Measurements from ENCODE around the gene RASD1.
A peak's percentile ranks its signal among the peaks of the same experiment; 100 is the strongest.

Gene RASD1

DNA sequence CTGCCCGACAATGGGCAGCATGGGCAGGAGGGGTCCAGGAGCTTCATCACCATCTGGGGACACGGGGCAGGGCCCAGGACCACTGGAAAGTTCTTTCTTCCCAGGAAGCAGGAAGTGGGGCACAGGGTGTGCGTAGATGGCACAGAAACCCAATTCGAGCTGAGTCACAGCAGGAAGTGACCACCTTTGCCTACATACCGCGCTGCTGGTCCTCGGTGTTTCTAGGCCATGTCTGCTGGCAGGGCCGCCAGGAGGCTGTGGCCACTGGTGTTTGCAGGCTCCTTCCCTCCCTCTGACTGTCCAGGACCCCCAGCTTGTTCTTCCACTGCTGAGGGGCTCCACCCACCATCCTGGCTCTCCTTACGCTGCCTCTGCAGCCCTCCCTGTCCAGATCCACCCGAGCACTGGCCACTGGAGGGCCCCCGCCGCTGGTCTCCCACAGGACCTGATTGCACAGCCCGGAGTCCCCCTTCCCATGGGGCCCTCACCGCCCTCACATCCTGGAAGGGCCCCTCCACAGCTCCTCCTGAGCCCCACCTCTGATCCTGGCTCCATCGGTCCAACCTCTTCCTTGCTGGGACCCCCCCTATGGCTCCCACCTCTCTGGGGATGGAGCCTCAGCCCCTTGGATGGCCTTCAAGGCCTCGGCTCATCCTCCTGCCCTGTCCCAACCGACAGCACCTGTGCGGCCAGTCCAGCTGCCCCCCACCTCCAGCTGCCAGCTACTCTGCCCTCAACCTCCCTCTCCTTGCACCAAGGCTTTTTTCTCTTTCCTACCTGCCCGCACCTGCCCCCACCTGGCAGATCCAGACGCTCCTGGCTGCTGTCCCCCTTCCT, 14.5 kb upstream of the RASD1 start:
- peaks cover 0 to 16% of the 10 kb centered on the region in 2 donors for H3K4me1 Mint-ChIP-seq (ENCODE audit: low read depth in 2 of 2)
- no peaks in the 10 kb centered on the region for H3K9me3 Mint-ChIP-seq
- no peaks in the 10 kb centered on the region for H3K27me3 Mint-ChIP-seq
- no peak for DNase-seq
- ATAC-seq (replicated peaks): peak; percentile 70
- peak overlapping the region in 1 of 2 donors; percentile 47 for H3K4me3 Mint-ChIP-seq
- no peaks in the 10 kb centered on the region for H3K36me3 Mint-ChIP-seq (ENCODE audit: insufficient read depth)
- peak overlapping the region in 1 of 2 donors; percentile 39 for H3K27ac Mint-ChIP-seq

DNA sequence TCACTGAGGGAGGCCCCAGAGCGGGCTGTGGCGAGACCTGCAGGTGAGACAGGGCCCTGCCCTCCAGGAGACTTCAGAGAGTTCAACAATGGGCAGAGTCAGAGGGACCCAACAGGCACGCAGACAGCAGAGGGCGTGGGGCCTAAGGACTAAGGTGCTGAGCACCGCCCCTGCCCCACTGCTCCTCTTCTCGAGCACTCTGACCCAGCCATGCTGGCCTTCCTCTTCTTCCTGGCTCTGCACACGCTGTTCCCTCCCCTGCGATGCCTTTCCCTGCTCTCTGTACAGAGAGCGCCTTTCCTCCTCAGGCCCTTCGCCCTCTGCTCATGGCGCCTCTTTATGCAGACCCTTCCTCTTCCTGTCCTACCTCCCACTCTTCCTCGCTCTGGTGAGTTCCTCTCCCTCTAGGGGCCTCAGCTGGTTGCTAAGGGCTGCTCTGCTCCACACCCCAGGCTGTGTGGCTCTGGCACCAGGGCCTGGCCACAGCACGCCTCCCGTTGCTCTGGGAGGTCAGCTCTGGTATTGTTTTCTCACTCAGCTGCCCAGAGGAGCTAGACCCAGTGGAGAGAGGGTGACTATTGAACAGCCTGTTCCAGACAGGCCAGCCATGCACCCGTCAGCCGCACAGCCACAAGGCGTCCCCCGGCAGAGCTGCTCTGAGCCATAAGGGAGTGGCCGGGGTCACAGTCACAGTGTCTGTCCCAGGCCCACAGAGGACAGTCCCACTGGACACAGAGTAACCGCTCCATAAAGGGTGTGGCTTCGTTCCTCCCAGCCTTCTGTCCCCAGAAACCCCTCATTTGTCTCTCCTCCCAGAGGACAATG, 13.6 kb upstream of the RASD1 start:
- Mint-ChIP-seq H3K4me3 (peak overlapping the region in 1 of 2 donors; percentile 47), H3K27ac (peak overlapping the region in 1 of 2 donors; percentile 39)
- DNase-seq: no peak

DNA sequence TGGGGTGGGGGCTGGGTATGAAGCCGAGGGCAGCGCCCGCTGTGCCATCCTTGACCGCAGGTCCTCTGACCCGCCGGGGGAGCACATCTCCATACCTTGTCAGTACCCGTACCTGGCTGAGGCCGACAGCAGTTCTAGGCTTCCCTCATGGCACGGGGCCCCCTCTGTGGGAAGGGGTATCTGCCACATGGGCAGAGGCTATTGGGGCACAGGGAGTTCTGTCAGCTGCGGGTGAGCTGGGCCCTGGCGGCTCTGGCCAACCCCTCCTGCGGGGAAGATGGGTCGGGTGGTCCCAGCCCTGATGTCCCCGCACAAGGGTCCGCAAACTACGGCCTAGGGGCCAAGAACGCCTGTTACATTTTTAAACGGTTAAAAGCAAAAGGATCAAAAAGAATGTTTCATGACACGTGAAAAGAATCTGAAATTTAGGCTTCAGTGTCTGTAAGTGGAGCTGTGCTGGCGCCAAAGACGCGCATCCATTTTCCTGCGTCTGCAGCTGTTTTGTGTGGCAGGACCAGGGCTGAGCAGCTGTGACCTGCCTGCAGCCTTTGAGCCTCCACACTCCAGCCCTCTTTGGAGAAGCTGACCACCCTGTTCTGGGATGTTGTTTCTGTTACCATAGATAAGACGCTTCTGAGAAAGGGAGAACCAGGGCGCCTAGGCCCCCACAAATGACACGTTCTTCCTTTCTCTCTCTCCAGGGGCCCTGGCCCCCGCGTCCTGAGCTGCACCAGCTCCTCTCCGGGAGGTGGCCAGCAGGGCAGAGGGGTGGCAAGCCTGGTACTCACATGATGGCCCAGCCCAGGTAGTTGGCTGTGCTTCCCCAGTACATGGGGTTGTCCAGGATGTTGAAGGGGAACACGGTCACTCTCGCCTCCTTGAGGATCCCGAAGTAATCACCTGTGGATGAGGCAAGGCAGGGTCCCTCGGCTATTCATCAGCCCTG, 12.7 kb upstream of the RASD1 start:
- Mint-ChIP-seq H3K4me1 (ENCODE audit: low read depth in 2 of 2) (peaks cover 0 to 16% of the 10 kb centered on the region in 2 donors), H3K36me3 (ENCODE audit: insufficient read depth) (no peaks in the 10 kb centered on the region), H3K27me3 (no peaks in the 10 kb centered on the region), H3K27ac (no peak overlapping the region), H3K4me3 (no peak overlapping the region), H3K9me3 (no peaks in the 10 kb centered on the region)
- no peak for DNase-seq
- no peak for ATAC-seq (replicated peaks)

More for the DNA sequence above, 13.6 kb upstream of the RASD1 start:
- ATAC-seq (replicated peaks): no peak
- peaks cover 0 to 16% of the 10 kb centered on the region in 2 donors for H3K4me1 Mint-ChIP-seq (ENCODE audit: low read depth in 2 of 2)
- H3K9me3 Mint-ChIP-seq: no peaks in the 10 kb centered on the region
- no peaks in the 10 kb centered on the region for H3K27me3 Mint-ChIP-seq
- no peaks in the 10 kb centered on the region for H3K36me3 Mint-ChIP-seq (ENCODE audit: insufficient read depth)

DNA sequence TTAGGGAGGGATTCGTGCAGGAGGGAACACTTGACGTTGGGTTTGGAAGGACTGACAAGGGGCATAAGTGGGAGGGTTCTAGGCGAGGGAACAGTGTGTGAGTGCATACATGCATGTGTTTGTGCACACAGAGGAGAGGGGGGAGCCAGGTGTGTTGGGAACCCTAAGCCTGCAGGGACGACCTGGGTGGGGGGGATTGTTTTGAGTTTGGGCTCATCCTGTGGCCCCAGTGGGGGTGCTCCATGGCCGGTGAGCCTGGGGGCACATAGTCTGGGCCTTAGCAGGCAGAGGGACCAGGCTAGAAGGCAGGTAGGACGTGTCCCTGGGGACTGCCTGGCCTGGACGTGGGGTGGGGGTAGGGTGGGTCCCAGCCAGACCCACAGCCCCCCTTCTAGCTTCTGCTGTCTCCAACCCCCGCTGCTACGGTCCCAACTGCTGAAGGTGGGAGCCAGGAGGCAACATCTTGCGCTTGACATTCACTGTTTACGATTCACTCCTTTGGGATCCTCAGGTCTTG, 11.9 kb upstream of the RASD1 start:
- Mint-ChIP-seq H3K27ac (no peak overlapping the region), H3K36me3 (ENCODE audit: insufficient read depth) (no peaks in the 10 kb centered on the region)
- no peak for DNase-seq

DNA sequence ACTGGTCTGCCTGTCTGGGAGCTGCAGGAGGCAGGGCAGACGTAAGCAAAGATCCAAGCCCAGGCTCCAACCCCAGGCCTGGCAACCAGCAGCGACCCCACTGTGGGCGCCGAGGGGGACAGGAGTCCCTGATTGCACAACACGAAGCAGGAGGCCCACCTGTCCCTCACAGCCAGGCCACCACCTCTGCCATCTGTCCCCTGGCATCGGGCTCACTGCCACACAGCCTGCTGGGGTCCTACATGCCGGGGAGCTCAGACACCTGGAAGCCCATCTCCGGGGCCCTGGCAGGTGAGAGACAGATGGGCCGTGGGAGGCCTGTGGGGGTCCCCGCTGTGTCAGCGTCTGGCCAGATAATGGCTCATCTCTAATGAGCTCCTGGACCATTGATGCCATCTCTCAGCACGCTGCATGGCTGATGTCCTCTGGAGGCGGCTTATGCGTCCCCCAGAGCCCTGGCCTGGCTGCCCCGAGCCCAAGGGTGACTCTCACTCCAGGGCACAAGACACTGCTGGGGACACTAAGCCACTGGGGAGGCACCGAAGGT, 11.3 kb upstream of the RASD1 start:
- Mint-ChIP-seq H3K4me1 (ENCODE audit: low read depth in 2 of 2) (peaks cover 0 to 16% of the 10 kb centered on the region in 2 donors), H3K36me3 (ENCODE audit: insufficient read depth) (no peaks in the 10 kb centered on the region), H3K9me3 (no peaks in the 10 kb centered on the region), H3K4me3 (no peak overlapping the region), H3K27me3 (peaks cover 9 to 12% of the 10 kb centered on the region in 2 donors), H3K27ac (no peak overlapping the region)
- ATAC-seq (replicated peaks): no peak
- DNase-seq: no peak

More for the DNA sequence above, 11.9 kb upstream of the RASD1 start:
- H3K9me3 Mint-ChIP-seq: no peaks in the 10 kb centered on the region
- peaks cover 0 to 16% of the 10 kb centered on the region in 2 donors for H3K4me1 Mint-ChIP-seq (ENCODE audit: low read depth in 2 of 2)
- H3K27me3 Mint-ChIP-seq: peaks cover 4 to 6% of the 10 kb centered on the region in 2 donors
- H3K4me3 Mint-ChIP-seq: no peak overlapping the region
- ATAC-seq (replicated peaks): no peak

DNA sequence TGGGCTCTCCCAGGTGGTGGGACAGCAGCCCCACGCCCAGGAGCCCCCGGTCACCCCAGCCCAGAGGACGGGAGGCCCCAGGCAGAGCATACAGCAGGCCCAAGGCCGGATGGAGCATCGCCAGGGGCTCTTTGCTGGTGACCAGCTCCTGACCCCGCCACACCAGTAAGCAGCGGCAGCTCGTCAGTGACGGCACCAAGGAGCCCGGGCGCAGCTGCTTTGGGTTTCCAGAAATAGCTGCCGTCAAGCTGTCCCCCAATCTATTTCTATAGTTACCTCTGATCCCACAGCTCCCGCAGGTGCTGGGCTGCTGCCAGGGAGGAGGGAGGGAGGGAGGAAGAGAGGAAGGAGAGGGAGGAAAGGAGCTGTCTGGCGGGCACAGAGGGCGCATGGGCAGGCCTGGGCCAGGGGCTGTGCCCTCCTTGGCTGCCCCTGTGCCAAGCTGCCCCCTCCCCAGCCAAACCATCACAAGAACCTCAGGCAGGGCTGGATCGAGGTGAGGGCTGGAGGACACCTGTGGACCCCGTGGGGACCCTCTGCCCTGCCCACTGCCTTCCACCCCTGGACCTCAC, 10.8 kb upstream of the RASD1 start:
- no peaks in the 10 kb centered on the region for H3K9me3 Mint-ChIP-seq
- no peaks in the 10 kb centered on the region for H3K36me3 Mint-ChIP-seq (ENCODE audit: insufficient read depth)
- H3K27ac Mint-ChIP-seq: no peak overlapping the region
- no peak overlapping the region for H3K4me3 Mint-ChIP-seq
- ATAC-seq (replicated peaks) (no peak), DNase-seq (no peak)
- H3K27me3 Mint-ChIP-seq: peaks cover 14 to 17% of the 10 kb centered on the region in 2 donors
- H3K4me1 Mint-ChIP-seq (ENCODE audit: low read depth in 2 of 2): peaks cover 0 to 13% of the 10 kb centered on the region in 2 donors

DNA sequence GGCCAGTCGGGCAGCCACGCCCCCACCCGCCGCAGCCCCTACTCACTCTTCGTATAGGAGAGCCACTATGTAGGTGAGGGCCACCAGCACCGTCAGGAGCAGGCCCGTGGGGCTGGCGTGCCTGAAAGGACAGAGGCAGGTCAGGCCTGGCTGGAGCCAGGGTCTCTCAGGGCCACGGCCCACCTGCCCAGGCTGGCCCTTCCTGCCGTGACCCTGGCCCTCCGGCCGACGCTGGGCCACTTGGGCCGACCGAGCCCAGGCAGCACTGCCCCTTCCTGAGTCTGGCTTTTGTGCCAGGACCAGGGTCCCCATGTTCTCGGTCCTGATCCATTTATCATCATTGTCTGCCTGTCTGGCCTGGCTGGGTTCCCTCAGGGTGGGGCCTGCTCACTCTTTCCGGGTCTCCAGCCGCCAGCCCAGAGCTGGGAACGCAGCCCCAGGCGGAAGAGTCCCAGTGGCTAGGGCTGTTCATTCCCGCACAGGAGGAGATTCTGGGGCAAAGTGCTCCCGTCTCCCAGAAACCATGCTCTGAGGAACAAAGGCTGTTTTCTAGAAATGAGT, 10.1 kb upstream of the RASD1 start:
- Mint-ChIP-seq H3K9me3 (no peaks in the 10 kb centered on the region), H3K4me1 (ENCODE audit: low read depth in 2 of 2) (peaks cover 0 to 12% of the 10 kb centered on the region in 2 donors), H3K27ac (no peak overlapping the region), H3K27me3 (peaks cover 16 to 21% of the 10 kb centered on the region in 2 donors), H3K36me3 (ENCODE audit: insufficient read depth) (no peaks in the 10 kb centered on the region), H3K4me3 (no peak overlapping the region)
- DNase-seq (no peak), ATAC-seq (replicated peaks) (no peak)

DNA sequence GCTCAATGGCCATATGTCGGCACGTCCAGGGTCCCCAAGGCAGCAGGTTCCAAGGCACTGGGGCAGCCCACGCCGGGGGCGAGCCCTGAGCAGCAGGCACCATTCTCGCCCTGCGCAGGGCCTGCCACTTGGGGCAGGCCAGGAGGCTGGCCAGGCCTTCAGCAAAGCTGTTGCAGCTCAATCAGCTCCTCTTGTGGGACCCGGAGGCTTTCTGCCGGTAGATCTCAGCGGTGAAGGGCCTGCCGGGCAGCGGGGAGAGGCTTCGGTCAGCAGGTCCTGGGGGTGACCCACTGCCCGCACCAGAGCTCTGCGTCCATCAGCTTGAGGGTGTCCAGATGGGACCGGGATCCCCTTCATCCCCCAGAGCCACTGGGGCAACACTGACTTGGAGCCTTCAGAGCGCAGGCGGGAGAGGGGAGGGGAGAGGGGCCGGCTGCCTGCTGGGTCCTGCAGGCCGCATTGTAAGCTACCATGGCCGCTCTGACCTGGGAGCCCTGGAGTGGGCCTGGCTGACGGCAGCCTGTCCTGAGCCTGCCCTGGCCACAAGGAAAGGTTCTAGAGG, 9.5 kb upstream of the RASD1 start:
- Mint-ChIP-seq H3K4me1 (ENCODE audit: low read depth in 2 of 2) (peaks cover 0 to 7% of the 10 kb centered on the region in 2 donors), H3K27me3 (peaks cover 16 to 21% of the 10 kb centered on the region in 2 donors), H3K4me3 (no peak overlapping the region), H3K36me3 (ENCODE audit: insufficient read depth) (no peaks in the 10 kb centered on the region), H3K9me3 (no peaks in the 10 kb centered on the region), H3K27ac (no peak overlapping the region)
- ATAC-seq (replicated peaks) (no peak), DNase-seq (no peak)

DNA sequence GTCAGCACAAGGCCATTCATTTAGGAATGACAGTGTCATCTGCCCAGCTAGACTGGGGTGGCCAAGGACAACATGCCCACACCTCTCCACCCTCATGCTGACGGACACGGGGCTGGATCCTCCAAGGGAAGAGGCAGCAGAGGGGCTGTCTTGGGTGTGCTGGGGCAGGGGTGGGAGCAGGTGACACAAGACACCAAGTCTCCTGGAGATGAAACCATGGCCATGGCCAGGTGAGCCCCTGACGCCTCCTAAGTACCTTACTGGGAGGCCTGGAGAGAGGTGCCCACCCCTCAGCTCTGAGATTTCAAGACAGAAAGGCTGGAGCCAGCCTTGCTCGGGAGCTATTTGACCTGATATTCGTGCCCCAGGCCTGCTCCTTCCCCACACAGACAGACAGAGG, 9.0 kb upstream of the RASD1 start:
- H3K4me1 Mint-ChIP-seq (ENCODE audit: low read depth in 2 of 2): peaks cover 0 to 2% of the 10 kb centered on the region in 2 donors
- peaks cover 16 to 21% of the 10 kb centered on the region in 2 donors for H3K27me3 Mint-ChIP-seq
- no peak overlapping the region for H3K4me3 Mint-ChIP-seq
- no peaks in the 10 kb centered on the region for H3K36me3 Mint-ChIP-seq (ENCODE audit: insufficient read depth)
- DNase-seq: no peak
- ATAC-seq (replicated peaks): no peak
- no peaks in the 10 kb centered on the region for H3K9me3 Mint-ChIP-seq
- H3K27ac Mint-ChIP-seq: no peak overlapping the region

DNA sequence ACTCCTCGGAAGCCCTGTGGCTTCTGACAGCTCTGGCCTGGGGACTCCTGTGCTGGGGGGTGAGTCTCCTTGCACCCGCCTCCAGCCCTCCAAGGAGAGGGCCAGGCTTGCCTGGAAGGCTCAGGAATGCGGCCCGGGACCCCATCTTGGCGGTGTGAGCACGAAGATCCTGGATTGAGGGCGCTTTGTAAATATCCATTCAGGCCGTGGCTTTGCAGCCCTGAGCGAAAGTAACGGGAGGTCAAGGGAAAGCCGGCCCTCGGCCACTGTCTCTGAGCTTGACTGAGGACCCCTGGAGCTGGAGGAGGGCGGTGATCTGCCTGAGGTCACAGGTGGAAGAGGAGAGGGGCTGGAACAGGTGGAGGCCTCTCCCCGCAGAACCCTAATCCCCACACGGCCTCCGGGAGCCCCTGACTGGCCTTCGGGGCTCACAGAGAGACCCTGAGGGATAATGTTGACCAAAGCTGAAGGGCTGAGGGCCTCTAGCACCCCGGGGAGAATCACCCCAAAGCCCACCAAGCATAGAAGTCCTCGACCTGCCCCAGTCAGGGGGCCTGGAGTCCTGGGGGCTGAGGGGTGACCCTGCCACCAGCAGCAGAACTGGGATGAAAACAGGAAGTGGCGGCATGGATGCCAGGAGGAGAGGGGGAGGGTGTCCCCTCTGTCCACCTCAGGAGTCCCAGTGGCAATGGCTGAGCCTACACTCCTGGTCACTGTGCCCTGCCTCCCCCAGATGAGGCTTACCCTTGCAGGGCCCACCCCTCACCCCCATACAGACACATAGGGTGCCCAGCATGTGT, 8.3 kb upstream of the RASD1 start:
- ATAC-seq (replicated peaks): no peak
- peaks cover 16 to 21% of the 10 kb centered on the region in 2 donors for H3K27me3 Mint-ChIP-seq
- no peaks in the 10 kb centered on the region for H3K4me1 Mint-ChIP-seq (ENCODE audit: low read depth in 2 of 2)
- H3K9me3 Mint-ChIP-seq: no peaks in the 10 kb centered on the region
- H3K36me3 Mint-ChIP-seq (ENCODE audit: insufficient read depth): no peaks in the 10 kb centered on the region
- DNase-seq: no peak
- no peak overlapping the region for H3K27ac Mint-ChIP-seq
- no peak overlapping the region for H3K4me3 Mint-ChIP-seq

DNA sequence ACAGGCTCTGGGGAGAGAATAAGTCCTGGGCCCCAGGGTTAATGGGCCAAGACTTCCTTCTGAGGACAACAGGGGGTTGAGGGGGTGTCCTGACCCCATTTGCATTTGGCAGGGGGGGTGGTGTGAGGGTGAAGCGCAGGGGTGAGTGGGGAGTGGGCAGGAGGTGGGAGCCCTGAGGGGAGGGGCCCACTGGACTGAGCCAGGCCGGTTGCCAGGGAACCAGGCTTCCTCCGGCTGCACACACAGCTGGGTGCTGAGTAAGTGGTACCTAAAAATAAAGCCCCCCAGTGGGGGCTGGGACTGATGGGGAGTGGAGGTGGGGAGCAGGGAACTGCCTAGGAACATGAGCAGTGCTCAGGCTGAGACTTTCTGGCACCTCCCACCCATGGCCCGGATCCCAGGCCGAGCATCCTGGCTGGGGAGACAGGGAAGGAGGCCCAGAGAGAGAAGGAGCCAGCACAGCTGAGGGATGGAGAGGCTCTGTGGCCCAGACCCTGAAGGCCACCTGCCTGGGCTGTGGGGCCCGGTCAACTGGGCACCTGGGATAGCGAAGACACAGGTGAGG, 7.5 kb upstream of the RASD1 start:
- peaks cover 16 to 21% of the 10 kb centered on the region in 2 donors for H3K27me3 Mint-ChIP-seq
- H3K27ac Mint-ChIP-seq: peak overlapping the region in 1 of 2 donors; percentile 6
- DNase-seq (no peak), ATAC-seq (replicated peaks) (no peak)
- no peaks in the 10 kb centered on the region for H3K9me3 Mint-ChIP-seq
- peak overlapping the region in 1 of 2 donors; percentile 1 for H3K4me3 Mint-ChIP-seq
- H3K4me1 Mint-ChIP-seq (ENCODE audit: low read depth in 2 of 2): no peaks in the 10 kb centered on the region
- no peaks in the 10 kb centered on the region for H3K36me3 Mint-ChIP-seq (ENCODE audit: insufficient read depth)

All from effector memory CD8-positive, alpha-beta T cell (primary cell).